ENCODE measurements around the gene TSSC4.

TSSC4 gene

GRCh38 chr11:2382129-2382517 lies 18.4 kb upstream of the TSSC4 start:
- Histone ChIP-seq H3K4me3 (replicated peaks; ENCODE audit: low read depth, low read length) (no peak overlapping the region; the same call in 1 of the 2 replicates), H3K36me3 (ENCODE audit: control insufficient read depth, insufficient read depth, low read length) (no peaks in the 10 kb centered on the region; the same call in 1 of the 2 replicates), H3K27me3 (replicated peaks; ENCODE audit: control insufficient read depth, insufficient read depth, low read length) (no peaks in the 10 kb centered on the region)
- no peak for DNase-seq (ENCODE audit: extremely low read depth, insufficient read length)
- no peak for TF ChIP-seq CTCF (IDR thresholded peaks at IDR 0.05; ENCODE audit: insufficient read depth, low read length, poor library complexity, severe bottlenecking)

DNA sequence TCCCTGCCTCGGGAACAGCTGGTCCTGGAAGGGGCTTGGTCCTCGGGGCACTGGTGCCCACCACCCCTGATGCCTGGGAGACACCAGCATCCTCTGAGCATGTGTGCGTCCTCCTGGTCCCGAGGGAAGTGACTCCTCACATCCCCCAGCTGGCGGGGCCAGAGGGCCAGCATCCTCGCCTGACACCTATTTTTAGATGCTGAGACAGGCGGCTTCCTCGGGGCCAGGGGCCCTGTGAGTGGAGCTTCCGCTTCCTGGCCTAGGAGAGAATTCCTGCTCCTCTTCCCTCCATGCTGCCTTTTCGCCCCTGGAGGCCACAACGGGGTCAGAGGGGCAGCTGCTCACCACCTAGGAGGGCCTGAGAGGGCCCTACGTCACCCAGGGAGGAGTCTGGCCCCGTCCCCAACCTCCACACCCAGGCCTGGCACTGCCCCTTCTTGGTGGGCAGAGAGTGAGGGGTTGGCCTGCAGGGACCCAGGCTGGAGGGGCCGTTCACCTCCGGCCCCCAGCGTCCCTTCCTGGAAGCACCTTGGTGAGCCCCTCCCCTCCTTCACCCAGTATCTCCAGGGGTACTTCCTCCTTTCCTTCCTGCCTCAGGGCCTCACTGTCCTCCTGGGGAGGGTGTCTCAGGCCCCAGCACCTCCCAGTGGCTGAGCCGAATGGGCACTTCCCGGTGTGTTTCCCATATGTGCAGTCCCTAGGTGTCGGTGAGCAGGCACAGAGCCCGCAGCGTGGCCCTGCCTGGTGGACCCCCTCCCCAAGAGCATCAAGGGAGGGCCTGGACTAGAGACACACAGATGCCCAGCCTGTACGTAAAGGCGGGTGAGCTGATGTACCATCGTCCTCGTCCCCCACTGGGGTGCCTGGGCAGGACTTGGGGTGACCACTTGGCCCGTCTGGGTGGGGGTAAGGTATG lies 17.4 kb upstream of the TSSC4 start:
- no peak for DNase-seq (ENCODE audit: extremely low read depth, insufficient read length)
- Histone ChIP-seq H3K4me3 (replicated peaks; ENCODE audit: low read depth, low read length) (peak overlapping the region; percentile 27), H3K36me3 (ENCODE audit: control insufficient read depth, insufficient read depth, low read length) (no peaks in the 10 kb centered on the region; the same call in 1 of the 2 replicates)

GRCh38 chr11:2383852-2384804 lies 16.4 kb upstream of the TSSC4 start:
- H3K36me3 ChIP-seq (ENCODE audit: control insufficient read depth, insufficient read depth, low read length): peaks cover under 1% of the 10 kb centered on the region
- H3K27me3 ChIP-seq (replicated peaks; ENCODE audit: control insufficient read depth, insufficient read depth, low read length): no peaks in the 10 kb centered on the region
- no peak for TF ChIP-seq CTCF (IDR thresholded peaks at IDR 0.05; ENCODE audit: insufficient read depth, low read length, poor library complexity, severe bottlenecking)
- peak overlapping the region; percentile 60 for H3K4me3 ChIP-seq (replicated peaks; ENCODE audit: low read depth, low read length)
- DNase-seq (ENCODE audit: extremely low read depth, insufficient read length): peak; percentile 71

More for the DNA sequence above, 17.4 kb upstream of the TSSC4 start:
- no peaks in the 10 kb centered on the region for H3K27me3 ChIP-seq (replicated peaks; ENCODE audit: control insufficient read depth, insufficient read depth, low read length)
- peak; percentile 5 for TF ChIP-seq CTCF (IDR thresholded peaks at IDR 0.05; ENCODE audit: insufficient read depth, low read length, poor library complexity, severe bottlenecking)

DNA sequence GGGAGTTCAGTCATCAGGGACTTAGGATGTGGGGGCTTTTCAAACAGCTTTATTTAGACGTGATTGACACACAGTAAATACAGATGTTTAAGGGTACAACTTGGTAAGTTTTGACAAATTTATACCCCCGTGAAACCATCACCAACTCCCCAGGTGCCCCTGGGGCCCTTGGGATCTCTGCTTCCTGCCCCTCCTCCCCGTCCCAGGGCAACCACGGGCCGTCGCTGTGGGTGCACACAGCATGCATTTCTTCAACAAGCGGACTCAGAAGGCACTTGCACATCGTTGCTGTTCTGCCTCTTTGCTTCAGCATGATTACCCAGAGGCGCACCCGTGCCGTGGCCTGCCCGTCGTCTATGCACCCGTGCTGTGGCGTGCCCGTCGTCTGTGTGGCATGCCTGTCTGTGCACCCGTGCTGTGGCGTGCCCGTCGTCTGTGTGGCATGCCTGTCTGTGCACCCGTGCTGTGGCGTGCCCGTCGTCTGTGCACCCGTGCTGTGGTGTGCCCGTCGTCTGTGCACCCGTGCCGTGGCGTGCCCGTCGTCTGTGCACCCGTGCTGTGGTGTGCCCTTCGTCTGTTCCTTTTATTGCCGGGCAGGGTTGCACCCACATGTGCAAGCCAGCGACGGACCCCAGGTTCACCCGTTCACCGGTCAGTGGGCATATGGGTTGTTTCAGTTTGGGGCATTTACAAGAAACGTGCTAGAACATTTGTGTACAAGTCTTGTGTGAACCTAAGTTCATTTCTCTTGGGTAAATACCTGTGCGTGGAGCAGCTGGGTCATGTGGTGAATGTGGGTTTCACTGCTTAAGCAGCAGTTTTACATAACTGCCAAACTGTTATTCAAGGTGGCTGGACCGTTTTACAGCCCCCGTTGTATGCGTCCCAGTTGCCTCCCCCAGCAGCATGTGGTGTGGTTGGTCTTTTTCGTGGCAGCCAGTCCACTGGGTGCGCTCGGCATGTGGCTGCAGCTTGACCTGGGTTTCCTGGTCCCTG lies 15.1 kb upstream of the TSSC4 start:
- H3K36me3 ChIP-seq (ENCODE audit: control insufficient read depth, insufficient read depth, low read length): peaks cover 6% of the 10 kb centered on the region
- no peak for TF ChIP-seq CTCF (IDR thresholded peaks at IDR 0.05; ENCODE audit: insufficient read depth, low read length, poor library complexity, severe bottlenecking)
- DNase-seq (ENCODE audit: extremely low read depth, insufficient read length): peak; percentile 55
- H3K4me3 ChIP-seq (replicated peaks; ENCODE audit: low read depth, low read length): peak overlapping the region; percentile 60
- H3K27me3 ChIP-seq (replicated peaks; ENCODE audit: control insufficient read depth, insufficient read depth, low read length): no peaks in the 10 kb centered on the region

GRCh38 chr11:2386591-2386990 lies 14.0 kb upstream of the TSSC4 start:
- no peak for DNase-seq (ENCODE audit: extremely low read depth, insufficient read length)
- Histone ChIP-seq H3K27me3 (replicated peaks; ENCODE audit: control insufficient read depth, insufficient read depth, low read length) (no peaks in the 10 kb centered on the region), H3K36me3 (ENCODE audit: control insufficient read depth, insufficient read depth, low read length) (peaks cover 12% of the 10 kb centered on the region), H3K4me3 (replicated peaks; ENCODE audit: low read depth, low read length) (peak overlapping the region; percentile 60)
- no peak for TF ChIP-seq CTCF (IDR thresholded peaks at IDR 0.05; ENCODE audit: insufficient read depth, low read length, poor library complexity, severe bottlenecking)

All from GM06990 (cell line).